ENCODE data around the gene MYO3B.
"Not testable (repeated sequence)": the region's sequence is repeated elsewhere in the genome, so short reads cannot be mapped to it uniquely, and the experiment has no call there.

Gene MYO3B

DNA sequence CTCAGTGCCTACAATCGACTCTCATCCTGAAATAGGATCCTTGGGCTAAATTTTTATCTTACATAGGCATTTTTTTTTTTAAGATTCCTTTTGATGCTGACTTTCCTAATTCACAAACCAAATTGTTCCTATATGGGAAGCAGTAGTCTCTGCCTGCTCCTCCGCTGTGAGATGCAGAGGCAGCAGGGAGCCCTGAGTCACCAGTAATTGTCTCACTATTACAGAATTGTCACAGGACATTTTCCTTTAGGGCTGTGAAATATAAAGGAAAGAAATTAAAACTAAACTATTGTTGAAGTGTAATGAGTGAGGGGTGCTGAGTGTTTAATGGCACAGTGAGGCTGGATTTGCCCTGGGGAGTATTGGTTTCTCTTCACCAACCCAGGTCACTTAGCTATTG lies 63.8 kb downstream of the MYO3B start:
- no peak for DNase-seq

- no peak for DNase-seq
Observed at GRCh38 chr2:170243118-170243837, 65.3 kb downstream of the MYO3B start.

DNA sequence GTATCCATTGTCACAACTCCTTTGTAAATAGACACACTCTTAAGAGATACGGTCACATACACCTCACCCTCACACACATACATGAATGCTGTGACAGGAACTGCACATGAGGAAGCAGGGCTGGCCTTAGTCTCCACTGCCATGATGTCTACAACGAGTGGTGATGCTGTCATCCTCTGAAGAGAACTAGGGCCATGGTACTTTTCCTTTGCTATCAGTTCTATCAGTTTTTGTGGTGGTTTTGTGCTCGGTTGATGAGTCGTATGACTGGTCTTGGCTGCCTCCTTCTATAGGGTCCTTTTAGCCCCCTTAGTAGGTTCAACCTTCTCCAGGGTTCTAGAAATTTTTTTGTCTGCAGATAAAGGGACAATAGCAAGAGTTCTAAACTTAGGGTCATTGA lies 66.0 kb downstream of the MYO3B start:
- DNase-seq = no peak

- DNase-seq = no peak
Observed at GRCh38 chr2:170244555-170244954, 66.6 kb downstream of the MYO3B start.

- no peak for DNase-seq
Observed at GRCh38 chr2:170245312-170245711, 67.4 kb downstream of the MYO3B start.

DNA sequence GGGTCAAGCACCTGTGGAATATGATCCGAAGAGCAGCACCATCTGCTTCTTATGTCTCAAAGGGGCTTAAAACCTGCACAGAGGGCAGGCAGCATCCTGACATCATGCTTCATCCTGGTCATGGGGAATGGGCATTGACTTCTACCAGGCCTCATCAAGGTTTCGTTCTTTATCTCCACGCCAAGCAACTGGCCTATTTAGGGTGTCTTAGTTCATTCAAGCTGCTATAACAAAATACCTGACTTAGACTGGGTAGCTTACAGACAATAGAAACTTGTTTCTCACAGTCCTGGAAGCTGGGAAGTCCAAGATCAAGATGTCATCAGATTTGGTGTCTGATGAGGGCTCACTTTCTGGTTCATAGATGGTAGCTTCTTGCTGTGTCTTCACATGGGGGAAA lies 69.4 kb downstream of the MYO3B start:
- DNase-seq = no peak

GRCh38 chr2:170247882-170248393 lies 70.0 kb downstream of the MYO3B start:
- no peak for DNase-seq

DNA sequence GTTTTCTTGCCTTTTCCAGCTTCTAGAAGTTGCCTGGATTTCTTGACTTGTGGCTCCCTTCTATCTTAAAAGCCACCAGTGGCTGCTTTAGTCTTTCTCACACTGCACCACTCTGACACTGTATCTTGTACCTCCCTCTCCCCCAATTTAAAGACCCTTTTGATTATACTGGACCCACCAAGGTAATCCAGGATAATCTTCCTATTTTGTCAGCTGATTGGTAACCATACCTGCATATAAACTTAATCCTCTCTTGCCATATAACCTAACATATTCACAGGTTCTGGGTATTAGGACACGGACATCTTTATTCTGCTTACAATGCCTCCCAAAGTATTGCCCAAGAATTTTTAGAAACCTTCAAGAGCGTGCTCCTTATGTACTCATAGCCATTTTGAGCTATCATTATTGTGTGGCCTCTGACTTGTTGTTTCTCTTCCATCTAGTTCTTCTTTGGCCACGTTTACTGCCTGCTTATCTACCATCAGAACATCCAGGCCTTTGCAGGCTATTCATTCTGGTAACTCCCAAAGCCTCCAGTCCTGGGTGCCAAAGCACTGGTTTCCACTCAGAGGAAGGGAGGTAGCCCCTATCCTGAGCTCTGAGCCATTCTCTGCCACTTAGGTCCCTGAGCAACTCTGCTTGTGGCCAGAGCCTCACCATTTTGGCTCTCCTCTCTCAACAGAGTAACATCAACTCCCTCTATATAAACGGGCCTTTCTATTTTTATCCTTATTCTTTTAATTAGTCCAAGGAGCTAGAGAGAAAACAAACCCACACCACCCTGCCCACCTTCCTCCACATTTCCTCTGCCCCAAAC lies 70.8 kb downstream of the MYO3B start:
- no peak for DNase-seq

DNA sequence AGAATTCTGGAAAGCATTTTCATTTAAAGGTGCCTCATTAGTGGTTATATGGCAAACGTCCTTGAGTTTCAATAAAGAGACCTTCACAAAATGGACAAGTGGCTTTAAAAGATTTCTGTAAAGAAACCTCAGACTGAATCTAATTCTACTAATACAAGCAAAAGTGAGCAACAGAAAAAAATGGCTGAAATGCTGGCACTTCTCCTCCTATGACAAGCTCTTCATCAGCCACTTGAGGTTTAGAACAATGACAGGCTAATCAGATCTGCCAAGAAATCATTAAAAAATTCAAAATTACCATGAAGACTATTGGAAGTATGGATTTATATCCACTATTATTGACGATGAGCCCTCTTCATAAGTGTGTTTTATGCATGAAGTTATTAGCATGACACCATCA lies 71.8 kb downstream of the MYO3B start:
- DNase-seq = no peak

DNA sequence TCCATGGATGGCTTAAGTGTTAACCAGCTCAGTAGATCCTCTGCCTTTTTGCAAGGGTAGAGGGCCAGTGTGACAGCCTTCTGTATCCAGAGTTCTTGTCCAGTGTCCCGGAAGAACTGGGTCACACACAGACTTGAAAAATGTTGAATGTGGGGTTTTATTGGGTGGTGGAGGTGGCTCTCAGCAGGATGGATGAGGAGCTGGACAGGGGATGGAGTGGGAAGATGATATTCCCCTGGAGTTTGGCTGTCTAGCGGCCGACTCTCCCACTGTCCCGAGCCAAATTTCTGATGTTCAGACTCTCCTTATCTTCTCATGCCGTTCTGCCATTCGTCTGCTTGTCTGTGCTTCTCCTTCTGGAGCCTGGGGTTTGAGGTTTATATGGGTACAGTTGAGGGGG lies 72.6 kb downstream of the MYO3B start:
- no peak for DNase-seq

DNA sequence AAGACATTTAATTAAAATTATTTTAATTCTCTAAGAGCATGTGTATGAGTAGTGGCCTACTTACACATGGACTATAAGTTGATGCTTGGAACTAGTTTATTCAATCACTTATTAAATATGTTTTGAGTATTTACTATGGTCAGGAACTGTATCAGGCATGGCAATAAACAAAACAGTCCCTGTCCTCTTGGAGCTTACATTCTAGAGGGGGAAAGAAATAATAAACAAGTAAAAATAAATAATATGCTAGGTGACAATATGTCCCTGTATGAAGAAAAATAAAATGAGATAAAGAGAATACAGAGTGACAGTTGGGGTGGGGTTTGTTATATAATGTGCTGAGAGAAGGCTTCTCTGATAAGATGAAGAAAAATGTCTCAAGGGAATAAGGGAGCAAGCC lies 74.5 kb downstream of the MYO3B start:
- no peak for DNase-seq

DNA sequence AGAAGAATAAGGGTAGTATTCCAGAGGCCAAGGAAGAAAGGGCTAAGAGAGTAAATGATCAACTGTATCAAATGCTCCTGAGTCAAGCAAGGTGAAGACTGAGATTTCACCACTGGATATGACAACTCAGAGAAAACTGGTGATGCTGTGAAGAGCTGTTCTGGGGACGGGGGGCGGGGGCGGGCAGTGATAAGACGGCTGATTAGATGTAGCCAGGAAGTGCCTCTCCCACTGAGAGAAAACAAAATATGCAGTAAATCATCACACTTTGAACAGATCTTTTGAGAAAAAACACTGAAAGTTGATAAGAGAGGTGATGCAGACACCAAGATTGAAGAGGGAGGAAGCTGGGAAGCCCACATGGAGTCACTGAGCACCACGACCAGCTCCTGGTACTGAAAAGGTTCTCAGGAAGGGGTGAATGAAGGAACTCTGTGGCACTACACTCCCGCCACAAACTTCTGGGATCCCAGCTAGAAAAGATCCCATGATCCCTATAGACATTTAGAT lies 75.8 kb downstream of the MYO3B start:
- no peak for DNase-seq

DNA sequence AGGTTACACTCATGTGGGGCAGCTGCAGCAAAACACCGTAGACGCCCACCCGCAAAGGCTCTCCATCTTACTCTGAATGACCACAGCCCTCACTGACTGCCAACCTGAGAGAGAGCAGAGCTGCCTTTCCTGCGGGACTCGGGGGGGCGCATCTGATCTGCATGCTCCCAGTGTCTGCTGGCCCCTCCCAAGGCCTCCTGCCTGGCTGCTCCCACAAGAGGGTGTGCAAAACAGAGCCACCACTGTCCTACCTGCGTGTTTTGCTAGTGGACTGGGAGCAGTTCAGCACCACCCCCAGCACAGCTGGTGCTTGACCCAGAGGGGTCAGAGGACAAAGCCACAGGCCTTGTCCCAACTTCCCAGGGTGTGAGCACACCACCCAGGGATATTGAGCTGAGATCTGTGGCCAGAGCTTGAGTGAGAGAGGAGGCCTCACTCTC lies 76.4 kb downstream of the MYO3B start:
- no peak for DNase-seq

GRCh38 chr2:170255137-170255536 lies 77.2 kb downstream of the MYO3B start:
- DNase-seq = no peak

DNA sequence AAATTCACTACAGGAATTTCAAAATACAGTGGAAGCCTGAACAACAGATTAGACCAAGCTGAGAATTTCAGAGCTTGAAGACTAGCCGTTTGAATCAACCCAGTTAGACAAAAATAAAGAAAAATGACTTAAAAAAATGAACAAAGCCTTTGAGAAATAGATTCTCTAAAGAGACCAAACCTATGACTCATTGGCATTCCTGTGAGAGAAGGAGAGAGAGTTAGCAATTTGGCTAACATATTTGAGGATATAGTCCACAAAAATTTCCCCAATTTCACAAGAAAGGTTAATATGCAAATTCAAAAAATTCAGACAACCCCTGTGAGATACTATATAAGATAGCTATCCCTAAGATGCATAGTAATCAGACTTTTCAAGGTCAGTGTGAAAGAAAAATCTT lies 78.0 kb downstream of the MYO3B start:
- DNase-seq = no peak

GRCh38 chr2:170258382-170258781 lies 80.4 kb downstream of the MYO3B start:
- DNase-seq = no peak

DNA sequence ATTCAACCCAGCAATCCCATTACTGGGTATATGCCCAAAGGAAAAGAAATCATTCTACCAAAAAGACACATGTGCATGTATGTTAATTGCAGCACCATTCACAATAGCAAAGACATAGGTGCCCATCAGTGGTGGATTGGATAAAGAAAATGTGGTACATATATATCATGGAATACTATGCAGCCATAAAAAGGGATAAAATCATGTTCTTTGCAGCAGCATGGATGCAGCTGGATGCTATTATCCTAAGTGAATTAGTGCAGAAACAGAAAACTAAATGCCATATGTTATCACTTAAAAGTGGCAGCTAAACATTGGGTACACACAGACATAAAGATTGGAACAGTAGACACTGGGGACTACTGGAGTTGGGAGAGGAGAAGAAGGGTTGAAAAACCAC lies 82.2 kb downstream of the MYO3B start:
- DNase-seq = no peak

DNA sequence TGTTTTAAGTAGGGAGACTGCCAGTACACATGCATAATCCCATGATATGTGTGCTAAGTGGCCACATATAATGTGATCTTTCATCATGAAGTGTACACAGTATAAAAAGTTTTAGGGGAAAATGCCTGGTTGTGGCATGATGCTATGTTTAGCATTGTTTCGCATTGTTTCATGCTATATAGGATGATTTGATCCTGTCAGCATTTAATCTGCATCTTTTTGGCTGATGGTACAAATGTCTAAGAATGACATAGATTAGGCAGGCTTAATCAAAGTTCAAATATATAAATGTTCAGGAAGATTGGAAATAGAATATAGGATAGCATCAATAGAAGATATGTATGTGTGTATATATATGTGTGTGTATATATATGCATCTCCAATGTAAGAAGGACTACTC lies 83.6 kb downstream of the MYO3B start:
- no peak for DNase-seq

- DNase-seq = no peak
Observed at GRCh38 chr2:170262343-170262742, 84.4 kb downstream of the MYO3B start.

GRCh38 chr2:170262806-170263205 lies 84.9 kb downstream of the MYO3B start:
- DNase-seq = no peak

- not testable (repeated sequence) for DNase-seq
Observed at GRCh38 chr2:170263728-170264521, 86.0 kb downstream of the MYO3B start.

GRCh38 chr2:170264522-170264860 lies 86.5 kb downstream of the MYO3B start:
- DNase-seq = no peak

DNA sequence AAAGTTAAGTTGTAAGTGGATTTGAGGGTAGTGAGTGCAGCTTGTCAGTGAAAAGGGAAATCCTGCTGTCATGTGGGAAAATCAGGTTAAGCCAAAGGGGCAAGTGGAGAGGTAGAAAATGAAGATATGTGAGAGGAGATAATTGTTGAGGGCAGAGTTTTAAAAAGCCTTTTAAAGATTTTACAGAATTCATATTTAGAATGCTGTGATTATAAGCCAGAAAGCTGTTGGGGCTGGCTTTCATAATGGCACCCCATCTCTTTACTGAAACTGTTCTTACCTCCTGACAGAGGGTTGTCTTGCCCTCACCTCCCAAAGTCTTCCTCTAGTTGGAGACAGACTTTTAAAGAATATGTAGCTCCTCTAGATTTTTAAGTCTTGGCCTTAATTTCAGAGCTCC lies 86.9 kb downstream of the MYO3B start:
- DNase-seq = no peak
